GM21526 (cell line): Measurements from ENCODE around the gene GTF2A1.
"Not testable (repeated sequence)": the region's sequence is repeated elsewhere in the genome, so short reads cannot be mapped to it uniquely, and the experiment has no call there.

Source experiments
- ATAC-seq: cut with Tn5 transposase; IDR thresholded peaks from one replicate; pipeline ENCODE4 v1.9.1; 2021; ENCODE audit warnings: moderate library complexity; ENCODE audit not compliant: unreplicated experiment, low FRiP score

GTF2A1 gene

DNA sequence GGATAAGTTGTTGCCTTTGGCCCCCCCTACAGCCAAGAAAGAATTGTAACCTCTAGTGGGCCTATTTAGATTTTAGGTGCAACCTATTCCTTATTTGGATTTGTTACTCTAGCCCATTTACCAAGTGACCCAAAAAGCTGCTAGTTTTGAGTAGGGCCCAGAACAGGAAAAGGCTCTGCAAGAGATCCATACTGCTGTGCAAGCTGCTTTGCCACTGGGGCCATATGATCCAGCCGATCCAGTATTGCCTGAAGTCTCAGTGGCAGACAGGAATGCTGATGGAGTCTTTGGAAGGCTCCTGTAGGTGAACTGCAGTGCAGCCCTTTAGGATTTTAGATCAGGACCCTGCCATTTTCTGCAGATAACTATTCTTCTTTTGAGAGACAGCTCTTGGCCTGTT lies 12.9 kb upstream of the GTF2A1 start:
- ATAC-seq: no peak

DNA sequence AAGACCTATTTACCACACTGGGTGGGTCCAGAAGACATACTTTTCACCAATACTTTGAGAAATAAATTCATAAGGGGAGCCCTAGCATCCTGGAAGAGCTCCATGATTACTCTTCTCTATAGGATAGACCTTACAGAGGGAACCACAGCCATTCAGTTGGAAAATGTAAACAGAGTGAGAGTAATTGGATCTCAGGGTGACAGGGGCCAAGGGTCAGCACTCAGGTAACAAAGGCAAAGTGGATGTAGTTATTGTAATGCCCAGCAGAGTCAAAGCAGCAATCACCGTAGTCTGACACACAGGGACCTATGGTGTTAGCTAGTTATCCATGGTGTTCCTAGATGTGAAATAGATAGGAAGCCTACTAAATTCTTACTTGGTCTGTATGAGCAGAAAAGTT lies 10.8 kb upstream of the GTF2A1 start:
- ATAC-seq: no peak

DNA sequence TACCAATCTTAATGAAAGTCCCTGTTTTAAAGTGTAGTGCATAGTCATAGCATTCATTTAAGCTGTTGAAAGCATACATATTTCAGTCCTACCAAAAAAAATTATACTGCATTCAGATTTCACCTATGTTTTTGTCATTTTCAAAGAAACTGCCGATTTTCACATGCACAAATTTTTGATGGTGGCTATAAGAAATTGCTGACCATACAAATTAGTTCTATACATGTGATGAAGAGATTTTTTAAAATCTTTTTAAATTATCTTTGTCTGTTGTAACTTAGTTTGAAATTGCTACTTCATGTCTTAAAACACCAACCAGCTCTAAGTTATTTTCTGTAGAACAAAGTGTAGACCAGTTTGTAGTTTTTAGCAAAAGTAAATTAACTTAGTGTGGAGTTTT lies 3.5 kb upstream of the GTF2A1 start:
- no peak for ATAC-seq

DNA sequence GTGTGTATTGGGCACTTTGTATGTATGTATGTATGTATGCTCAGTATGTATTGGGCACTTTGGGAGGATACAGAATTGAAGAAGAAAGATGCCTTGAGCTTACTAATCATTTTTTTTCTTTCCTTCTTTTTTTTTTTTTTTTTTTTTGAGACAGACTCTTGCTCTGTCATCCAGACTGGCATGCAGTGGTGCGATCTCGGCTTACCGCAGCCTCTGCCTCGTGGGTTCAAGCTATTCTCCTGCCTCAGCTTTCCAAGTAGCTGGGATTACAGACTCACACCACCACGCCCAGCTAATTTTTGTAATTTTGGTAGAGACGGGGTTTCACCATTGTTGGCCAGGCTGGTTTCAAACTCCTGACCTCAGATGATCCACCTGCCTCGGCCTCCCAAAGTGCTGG lies 3.0 kb upstream of the GTF2A1 start:
- not testable (repeated sequence) for ATAC-seq

DNA sequence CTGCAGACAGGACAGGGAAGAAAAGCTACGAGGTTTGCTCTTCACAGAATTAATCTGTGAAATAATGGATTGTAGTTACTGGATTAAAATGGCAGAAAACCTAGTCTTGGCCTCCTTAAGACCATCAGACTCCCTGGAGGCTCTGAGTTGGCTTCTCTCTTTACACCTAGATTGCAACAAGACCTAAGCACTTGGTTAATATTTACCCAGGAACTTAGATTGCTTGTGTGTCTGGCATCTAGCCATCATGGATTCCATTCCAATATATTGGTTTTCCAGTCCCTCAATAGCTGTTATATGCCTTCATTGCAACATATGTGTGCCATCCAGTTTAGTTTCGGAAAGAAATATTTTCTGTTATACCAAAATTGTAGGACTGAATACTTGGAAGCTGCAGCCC lies 1.9 kb upstream of the GTF2A1 start:
- ATAC-seq: no peak

DNA sequence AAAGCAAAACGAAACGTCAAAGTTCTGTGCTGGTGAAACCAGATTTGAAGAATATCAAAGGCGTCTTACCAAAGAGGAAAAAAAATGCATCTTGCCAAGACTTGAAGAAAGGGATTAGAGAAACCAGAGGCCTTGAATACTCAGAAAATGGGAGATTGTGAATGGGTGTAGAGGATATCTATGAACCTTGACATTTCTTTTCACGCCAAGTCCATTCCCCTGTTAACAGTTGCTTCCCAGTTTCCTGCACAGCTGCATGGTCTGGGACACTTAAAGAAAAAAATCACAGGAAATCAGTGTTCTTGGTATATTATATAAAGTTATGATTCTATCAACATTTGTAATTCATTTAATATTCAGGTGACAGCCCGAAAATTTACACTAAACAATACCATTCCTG lies 1.4 kb upstream of the GTF2A1 start:
- ATAC-seq: no peak

DNA sequence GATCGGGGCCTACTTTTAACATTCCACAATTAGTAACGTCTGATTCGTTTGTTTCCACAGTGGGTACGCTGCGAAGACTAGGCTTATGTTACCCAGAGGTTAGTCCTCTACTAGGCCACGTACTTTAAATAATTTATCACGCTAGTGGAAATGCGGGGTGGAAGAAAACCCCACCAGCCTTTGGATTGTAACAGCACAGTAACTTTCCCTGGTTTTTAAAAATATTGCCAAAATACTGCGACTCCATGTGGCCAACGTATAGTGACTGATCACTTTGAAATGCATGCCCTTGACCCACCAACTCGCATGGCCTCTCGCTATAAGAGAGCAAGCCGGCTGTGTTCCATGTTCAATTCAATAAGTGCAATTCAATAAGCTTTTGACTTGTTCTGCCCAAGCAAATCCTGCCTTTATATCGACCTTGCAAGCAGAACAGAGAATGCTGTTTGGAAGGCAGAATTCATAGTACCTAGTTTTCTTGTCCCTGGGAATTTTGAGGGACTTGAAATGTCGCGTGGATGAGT lies 882 bp upstream of the GTF2A1 start:
- ATAC-seq: no peak

DNA sequence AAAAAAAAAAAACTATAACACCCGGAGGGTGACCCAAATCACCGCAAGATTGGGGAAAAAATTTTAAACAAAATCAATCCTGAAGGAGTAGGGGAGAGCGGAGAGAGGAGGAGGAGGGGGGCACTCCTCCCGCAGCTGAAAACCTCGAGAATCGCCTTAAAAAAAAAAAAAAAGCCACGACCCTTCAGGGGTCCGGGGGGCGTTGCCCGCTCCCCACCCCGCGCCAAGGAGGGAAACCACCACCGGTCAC lies 254 bp downstream of the GTF2A1 start:
- ATAC-seq: no peak

DNA sequence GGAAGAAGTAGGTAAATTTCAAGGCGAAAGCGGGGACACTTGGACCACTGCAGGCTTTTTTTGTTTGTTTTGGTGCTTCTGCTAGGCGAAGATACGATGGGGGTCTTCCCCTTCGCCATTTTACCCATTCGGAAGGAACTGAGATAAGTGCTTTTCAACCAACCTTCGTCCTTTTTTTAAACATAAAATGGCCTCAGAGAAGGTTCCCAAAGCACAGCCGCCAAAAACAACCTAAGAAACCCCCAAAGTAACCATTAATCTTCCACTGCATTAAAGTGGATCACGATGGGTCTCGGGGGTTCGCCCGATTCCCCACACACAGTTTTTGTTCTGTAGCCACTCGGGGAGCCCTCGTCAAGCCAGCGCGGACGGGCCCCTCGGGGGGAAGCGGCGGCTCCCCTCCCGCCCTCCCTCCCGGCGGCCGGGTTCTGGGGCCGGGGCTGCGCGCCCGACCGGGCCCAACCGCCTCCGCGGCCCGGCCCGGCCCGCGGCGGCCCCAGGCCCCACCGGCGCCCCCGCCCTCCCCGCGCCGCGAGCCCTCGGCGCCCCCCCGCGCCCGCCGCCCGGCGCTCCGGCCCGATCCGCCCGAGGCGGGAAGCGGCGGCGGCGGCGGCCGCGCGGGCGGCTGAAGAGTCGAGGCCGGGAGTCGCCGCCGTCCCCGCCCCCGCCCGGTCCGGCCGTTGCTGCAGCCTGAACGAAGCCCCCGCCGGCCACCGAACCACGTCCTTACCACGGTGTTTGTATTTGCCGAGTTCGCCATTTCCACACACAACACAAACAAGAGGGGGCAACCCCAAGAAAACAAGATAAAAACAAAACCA lies 790 bp downstream of the GTF2A1 start:
- no peak for ATAC-seq

DNA sequence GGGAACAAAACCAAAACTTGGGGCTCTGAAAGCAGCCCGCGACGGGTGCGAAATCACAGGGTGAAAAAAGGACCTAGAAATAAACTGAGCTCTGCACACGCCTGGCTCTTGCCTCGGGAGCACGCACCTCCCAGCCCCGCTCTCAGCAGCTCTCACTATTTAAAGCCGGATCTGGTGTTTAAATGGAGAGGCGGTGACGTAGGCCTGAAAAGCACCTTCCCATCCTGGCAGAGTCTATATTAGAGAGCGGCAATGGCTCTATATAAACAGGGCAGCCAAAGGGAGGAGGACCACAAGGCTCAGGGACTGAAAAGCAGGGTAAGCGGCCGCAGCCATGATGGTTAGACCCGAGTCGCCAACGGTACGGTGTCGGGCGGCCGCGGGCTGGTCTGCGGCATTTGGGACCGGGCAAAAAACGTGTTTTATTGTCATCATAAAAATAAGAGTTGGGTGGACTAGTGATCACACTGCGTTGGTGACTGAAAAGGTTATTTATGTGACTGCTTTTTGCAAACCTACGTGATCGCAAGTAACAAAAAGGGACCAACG lies 1.5 kb downstream of the GTF2A1 start:
- ATAC-seq: peak; percentile 61

DNA sequence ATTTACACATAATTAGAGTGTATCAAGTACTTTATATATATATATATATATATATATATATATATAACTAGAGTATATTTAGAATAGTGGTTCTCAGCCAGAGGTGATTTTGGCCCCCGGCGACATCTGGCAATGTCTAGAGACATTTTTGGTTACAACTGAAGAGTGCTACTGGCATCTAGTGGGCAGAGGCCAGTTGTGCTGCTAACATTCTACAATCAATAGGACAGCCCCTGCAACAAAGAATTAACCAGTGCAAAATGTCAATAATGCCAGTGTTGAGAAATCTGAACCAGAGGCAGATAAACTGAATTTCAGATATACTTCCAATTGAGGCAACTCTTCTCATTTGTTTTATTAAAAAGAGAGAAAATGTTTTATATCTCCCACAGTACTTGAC lies 8.9 kb downstream of the GTF2A1 start:
- peak; percentile 70 for ATAC-seq

DNA sequence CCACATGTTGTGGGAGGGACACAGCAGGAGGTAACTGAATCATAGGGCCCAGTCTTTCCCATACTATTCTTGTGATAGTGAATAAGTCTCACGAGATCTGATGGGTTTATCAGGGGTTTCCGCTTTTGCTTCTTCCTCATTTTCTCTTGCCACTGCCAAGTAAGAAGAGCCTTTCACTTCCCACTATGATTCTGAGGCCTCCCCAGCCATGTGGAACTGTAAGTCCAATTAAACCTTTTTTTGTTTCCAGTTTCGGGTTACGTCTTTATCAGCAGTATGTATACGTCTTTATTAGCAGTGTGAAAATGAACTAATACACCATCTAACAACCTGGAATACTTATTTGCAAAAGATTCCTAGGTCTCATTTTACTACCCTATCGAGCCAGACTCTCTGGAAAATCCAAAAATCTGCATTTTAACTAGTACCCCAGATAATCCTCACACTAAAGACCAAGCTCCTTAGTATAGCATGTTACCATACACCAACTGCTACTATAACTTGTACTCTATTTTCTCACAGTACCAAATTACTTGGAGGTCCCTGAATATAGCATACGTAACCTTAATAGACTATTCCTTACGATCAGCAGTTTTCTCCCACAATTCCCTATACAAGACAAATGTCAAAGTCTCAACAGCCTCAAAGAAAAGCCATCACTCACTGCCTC lies 11.5 kb downstream of the GTF2A1 start:
- peak; percentile 40 for ATAC-seq

DNA sequence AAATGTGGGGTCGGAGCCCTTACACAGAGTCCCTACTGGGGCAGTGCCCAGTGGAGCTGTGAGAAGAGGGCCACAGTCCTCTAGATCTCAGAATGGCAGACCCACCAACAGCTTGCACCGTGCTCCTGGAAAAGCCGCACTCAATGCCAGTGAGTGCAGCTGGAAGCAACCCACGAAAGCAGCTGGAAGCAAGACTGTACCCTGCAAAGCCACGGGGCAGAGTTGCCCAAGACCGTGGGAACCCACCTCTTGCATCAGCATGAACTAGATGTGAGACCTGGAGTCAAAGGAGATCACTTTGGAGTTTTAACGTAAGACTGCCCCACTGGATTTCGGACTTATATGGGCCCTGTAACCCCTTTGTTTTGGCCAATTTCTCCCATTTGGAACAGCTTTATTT lies 12.3 kb downstream of the GTF2A1 start:
- ATAC-seq: no peak

DNA sequence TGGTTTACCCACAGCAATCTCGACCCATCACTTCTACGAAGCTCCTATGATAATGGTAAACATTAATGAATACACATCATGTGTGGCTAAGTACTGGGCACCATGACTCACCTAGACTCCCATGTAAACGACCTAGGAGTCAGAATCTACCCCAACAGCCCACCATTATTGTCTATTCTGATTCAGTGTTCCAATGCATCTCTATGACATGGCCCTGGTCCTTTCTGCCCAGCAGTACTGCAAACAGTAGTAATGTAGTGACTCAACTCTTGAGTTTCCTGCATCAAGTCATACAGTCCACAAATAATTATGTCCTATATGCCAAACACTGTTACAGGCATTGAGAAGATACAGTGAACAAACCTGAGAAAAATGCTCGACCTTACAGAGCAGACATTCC lies 14.6 kb downstream of the GTF2A1 start:
- no peak for ATAC-seq

DNA sequence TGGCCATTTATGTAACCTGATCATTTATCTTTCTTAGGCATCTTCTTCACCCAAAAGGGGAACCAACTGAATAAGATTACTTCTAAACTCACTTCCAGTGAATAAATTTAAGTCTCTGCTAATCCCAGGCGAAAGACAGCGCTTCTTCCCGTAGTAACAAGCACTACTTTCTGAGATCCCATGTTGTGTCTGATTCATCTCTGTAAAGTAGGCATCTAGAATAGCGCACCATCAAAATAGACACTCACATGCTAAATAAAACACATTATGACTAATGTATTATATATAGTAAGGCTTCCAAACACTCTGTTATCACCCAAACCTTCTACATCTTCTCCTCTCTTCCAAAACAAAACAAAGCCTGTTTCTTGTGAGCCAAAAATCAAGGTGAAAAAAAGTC lies 15.1 kb downstream of the GTF2A1 start:
- no peak for ATAC-seq

DNA sequence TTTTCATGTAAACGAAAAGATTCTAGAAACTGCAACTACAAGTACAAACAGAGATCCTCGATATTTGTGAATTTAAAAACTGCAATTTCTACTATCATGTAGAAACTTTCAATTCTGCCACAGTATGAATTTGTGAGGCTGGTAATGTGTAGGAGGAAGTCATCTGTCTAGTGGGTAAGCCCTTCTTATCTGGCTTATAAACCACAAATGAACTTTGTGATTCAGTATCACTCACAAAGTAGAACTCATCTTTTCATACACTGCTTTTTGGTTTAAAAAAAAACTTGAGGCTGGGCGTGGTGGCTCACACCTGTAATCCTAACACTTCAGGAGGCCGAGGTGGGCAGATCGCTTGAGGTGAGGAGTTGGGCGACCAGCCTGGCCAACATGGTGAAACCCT lies 20.7 kb downstream of the GTF2A1 start:
- no peak for ATAC-seq

DNA sequence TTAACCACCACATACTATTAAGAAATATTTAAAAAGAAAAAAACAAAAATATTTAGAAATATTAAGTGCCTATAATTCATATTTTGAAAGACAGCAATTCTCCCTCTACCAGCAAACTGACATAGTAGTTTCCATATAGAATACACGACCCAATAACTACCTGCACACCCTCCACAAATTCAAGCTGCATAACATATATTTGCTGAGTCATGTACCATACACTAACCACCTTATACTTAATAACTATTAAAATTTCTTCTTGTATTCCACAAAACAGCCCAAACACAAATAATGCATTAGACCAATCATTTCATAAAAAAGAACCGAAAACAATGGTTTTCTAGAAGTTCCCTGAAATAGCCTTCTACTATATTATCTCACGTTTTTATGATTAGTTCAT lies 21.7 kb downstream of the GTF2A1 start:
- ATAC-seq: no peak

DNA sequence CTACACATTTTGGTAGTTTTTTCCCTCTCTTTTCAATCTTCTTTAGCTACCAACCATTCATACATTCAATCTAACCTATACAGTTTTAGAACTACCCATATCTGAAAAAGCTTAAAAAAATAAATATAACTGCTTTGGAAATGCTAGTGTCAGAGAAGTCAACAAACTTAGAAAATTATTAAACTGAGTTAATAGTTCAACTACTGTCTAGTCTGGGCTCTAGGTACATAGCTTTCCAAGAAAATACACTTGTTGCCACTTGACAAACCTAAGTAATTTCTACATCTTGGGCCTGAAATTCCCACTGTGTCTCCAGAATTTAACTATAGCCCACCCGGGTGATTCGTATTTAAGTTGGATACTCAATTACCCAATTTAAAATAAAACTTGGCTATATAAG lies 22.1 kb downstream of the GTF2A1 start:
- ATAC-seq: no peak

DNA sequence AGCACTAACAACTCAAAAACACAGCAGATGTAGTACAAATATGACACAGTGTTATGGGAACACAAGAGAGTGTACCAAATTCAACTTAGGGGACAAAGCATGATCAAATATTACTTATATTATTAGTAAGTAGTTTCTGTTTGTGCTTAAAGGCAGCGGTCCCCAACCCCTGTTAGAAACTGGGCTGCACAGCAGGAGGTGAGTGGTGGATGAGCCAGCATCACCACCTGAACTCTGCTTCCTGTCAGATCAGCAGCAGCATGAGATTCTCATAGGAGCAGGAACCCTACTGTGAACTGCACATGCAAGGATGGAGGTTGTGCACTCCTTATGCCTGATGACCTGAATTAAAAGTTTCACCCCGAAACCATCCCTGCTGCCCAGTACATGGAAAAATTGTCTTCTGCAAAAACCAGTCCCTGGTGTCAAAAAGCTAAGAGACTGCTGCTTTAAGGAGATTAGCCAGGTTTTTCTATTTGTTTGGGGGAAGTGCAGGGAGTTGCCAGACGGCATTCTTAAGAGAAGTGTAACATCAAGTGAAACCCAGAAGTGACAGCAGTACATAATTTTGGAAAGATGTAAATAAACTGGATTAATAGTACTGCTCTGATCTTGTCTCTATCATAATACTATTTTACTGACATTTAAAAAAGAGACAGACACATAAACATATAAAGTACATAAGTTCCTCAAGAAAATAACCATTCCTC lies 26.7 kb downstream of the GTF2A1 start:
- no peak for ATAC-seq

DNA sequence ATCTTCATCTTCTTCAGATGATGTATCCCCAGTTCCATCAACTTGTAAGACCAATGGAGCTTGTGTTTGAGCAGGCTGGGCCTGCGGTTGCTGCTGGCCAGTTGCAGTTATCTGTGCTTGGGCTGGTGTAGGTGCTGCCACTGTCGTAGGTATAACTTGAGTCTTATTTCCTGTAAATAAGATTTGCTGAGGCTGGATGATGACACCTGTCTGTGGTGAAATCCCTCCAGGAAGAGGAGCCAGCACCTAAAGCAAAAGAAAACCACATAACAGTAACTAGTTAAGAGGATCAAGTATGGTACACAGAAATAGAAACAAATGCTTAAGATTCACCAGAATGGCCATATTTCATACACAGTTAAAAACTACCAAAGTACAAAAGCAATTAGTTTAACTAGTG lies 28.2 kb downstream of the GTF2A1 start:
- ATAC-seq: no peak

DNA sequence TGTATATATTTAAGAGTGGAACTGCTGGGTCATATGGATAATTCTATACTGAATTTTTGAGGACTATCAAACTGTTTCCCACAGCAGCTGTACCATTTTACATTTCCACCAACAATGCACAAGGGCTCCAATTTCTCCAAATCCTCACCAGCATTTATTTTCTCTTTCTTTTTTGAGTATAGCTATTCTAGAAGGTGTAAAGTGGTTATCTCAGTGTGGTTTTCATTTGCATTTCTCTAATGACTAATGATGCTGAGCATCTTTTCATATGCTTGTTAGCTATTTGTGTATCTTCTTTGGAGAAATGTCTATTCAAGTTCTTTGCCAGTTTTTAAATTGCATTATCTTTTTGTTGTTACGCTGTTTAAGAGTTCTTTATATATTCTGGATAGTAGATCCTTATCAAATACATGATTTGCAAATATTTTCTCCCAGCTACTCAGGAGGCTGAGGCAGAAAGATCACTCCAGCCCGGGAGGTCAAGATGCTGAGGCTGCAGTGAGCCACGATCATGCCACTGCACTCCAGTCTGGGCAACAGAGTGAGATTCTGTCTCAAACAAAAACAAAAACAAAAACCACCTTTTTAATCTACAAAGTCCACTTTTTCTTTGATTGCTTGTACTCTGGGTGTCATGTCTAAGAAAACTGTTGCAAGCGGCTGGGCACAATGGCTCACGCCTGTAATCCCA lies 32.8 kb downstream of the GTF2A1 start:
- ATAC-seq: peak; percentile 75
